ENCODE data around the gene KCNMA1.
"Not testable (repeated sequence)": the region's sequence is repeated elsewhere in the genome, so short reads cannot be mapped to it uniquely, and the experiment has no call there.

Gene KCNMA1

DNA sequence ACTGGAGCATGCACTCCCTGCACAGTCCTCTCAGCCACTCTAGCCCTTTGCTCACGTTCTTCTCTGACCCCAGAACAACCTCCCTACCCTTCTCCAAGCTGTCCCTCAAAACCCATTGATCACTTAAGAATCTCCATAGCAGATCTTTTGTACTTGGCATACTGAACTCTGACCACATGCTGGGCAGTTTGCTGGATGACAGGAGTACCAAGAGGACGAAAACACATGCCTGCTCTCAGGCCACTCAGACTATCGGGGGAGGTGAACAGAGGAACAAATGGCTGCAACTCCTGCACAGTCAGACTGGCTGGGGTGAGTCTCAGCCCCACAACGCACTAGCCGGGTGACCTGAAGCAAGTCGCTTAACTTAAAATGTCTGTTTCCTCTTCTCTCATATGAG is 52.7 kb downstream of the KCNMA1 start:
- no peak for DNase-seq (ENCODE audit: low spot score)
- Mint-ChIP-seq H3K27ac (no peak overlapping the region), H3K4me1 (ENCODE audit: low read depth) (peaks cover 10% of the 10 kb centered on the region), H3K36me3 (ENCODE audit: low read depth) (no peaks in the 10 kb centered on the region), H3K4me3 (no peak overlapping the region), H3K9me3 (no peaks in the 10 kb centered on the region), H3K27me3 (ENCODE audit: low read depth) (no peaks in the 10 kb centered on the region)

DNA sequence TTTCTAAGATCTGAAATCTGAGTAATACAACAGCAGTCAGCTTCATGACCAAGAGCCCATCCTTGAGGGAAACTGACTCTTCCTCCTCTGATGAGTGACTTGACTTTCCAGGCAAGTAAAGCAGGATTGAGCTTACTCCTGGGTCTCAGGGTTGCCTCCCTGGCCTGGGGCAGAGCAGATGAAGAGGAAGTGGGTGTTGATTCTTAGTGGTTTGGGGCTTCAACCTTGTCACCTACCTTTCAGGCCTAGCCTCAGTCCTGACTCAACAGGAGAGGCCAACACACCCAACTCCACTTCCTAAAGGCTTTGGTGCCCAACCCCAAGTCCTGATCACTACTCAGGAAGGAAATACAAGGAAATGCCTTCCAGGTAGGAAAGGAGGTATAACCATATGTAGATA is 54.1 kb downstream of the KCNMA1 start:
- Mint-ChIP-seq H3K27me3 (ENCODE audit: low read depth) (no peaks in the 10 kb centered on the region), H3K27ac (no peak overlapping the region), H3K4me1 (ENCODE audit: low read depth) (peaks cover 10% of the 10 kb centered on the region), H3K4me3 (no peak overlapping the region), H3K9me3 (no peaks in the 10 kb centered on the region), H3K36me3 (ENCODE audit: low read depth) (no peaks in the 10 kb centered on the region)
- no peak for DNase-seq (ENCODE audit: low spot score)

- Mint-ChIP-seq H3K4me1 (ENCODE audit: low read depth) (peaks cover 10% of the 10 kb centered on the region), H3K27me3 (ENCODE audit: low read depth) (no peaks in the 10 kb centered on the region), H3K9me3 (no peaks in the 10 kb centered on the region), H3K4me3 (no peak overlapping the region), H3K27ac (no peak overlapping the region), H3K36me3 (ENCODE audit: low read depth) (no peaks in the 10 kb centered on the region)
- DNase-seq (ENCODE audit: low spot score), result no peak
Observed at GRCh38 chr10:77582710-77583115, 54.9 kb downstream of the KCNMA1 start.

DNA sequence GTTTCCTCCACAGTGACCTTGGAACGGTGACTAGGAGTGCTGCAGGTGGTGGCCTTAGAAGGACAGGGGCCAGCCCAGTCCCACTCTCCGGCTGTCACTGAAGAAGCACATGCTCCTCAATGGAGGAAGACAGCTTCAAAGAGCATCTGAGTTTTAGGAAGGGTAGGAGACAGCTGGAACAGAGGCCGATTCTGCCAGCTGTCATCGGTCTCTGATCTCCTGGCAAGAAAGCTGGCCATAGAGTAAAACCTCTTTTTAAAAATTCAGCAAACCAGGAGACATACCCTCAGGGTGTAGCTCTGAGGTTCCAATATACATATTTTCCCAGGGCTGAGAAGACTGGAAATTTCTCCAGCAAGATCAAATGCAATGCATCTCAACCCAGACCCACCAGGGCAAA is 55.9 kb downstream of the KCNMA1 start:
- Mint-ChIP-seq H3K4me3 (no peak overlapping the region), H3K36me3 (ENCODE audit: low read depth) (no peaks in the 10 kb centered on the region), H3K4me1 (ENCODE audit: low read depth) (peaks cover 10% of the 10 kb centered on the region), H3K9me3 (no peaks in the 10 kb centered on the region), H3K27ac (no peak overlapping the region), H3K27me3 (ENCODE audit: low read depth) (no peaks in the 10 kb centered on the region)
- no peak for DNase-seq (ENCODE audit: low spot score)

GRCh38 chr10:77580482-77580881 is 57.1 kb downstream of the KCNMA1 start:
- no peak for DNase-seq (ENCODE audit: low spot score)
- Mint-ChIP-seq H3K9me3 (no peaks in the 10 kb centered on the region), H3K4me1 (ENCODE audit: low read depth) (peaks cover 10% of the 10 kb centered on the region), H3K36me3 (ENCODE audit: low read depth) (no peaks in the 10 kb centered on the region), H3K4me3 (no peak overlapping the region), H3K27ac (no peak overlapping the region), H3K27me3 (ENCODE audit: low read depth) (no peaks in the 10 kb centered on the region)

- H3K4me3 Mint-ChIP-seq, result no peak overlapping the region
- DNase-seq (ENCODE audit: low spot score), result no peak
Observed at GRCh38 chr10:77578583-77579227, 58.9 kb downstream of the KCNMA1 start.

GRCh38 chr10:77577666-77578229 is 59.9 kb downstream of the KCNMA1 start:
- Mint-ChIP-seq H3K4me1 (ENCODE audit: low read depth) (peaks cover 1% of the 10 kb centered on the region), H3K9me3 (no peaks in the 10 kb centered on the region), H3K27ac (no peak overlapping the region), H3K27me3 (ENCODE audit: low read depth) (peaks cover 2% of the 10 kb centered on the region), H3K4me3 (no peak overlapping the region), H3K36me3 (ENCODE audit: low read depth) (no peaks in the 10 kb centered on the region)
- no peak for DNase-seq (ENCODE audit: low spot score)

More at GRCh38 chr10:77578583-77579227, 58.9 kb downstream of the KCNMA1 start:
- Mint-ChIP-seq H3K27ac (no peak overlapping the region), H3K36me3 (ENCODE audit: low read depth) (no peaks in the 10 kb centered on the region), H3K9me3 (no peaks in the 10 kb centered on the region), H3K4me1 (ENCODE audit: low read depth) (peaks cover 9% of the 10 kb centered on the region), H3K27me3 (ENCODE audit: low read depth) (no peaks in the 10 kb centered on the region)

DNA sequence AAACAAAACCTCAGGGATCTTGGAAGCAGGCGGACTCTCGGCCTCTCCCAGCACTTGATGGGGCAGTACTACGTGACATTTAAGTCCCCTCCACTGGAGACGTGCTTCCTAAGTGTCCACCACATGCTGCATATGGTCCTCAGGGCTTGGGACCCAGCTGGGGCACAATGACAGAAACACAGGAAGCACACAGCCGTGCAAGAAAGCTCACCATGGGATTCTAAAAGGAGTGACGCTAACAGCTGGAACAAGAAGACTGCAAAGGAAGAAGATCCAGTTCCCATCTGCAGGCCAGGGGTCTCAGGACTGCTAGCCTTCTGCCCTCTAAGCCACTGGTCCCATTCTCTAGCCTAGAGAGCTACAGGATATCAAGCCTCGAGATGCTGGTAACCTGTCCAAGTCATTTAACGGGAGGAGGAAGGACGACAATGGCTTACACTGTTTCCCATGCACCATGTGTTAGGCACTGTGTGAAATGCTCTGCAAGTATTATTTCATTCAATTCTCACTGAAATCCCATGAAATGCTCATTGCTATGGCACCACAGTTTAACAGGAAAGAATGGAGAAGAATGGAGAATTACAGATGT is 61.1 kb downstream of the KCNMA1 start:
- Mint-ChIP-seq H3K4me3 (no peak overlapping the region), H3K27ac (no peak overlapping the region), H3K27me3 (ENCODE audit: low read depth) (peaks cover 2% of the 10 kb centered on the region), H3K36me3 (ENCODE audit: low read depth) (no peaks in the 10 kb centered on the region), H3K9me3 (no peaks in the 10 kb centered on the region), H3K4me1 (ENCODE audit: low read depth) (no peaks in the 10 kb centered on the region)
- DNase-seq (ENCODE audit: low spot score), result no peak

GRCh38 chr10:77576007-77576367 is 61.6 kb downstream of the KCNMA1 start:
- no peak for DNase-seq (ENCODE audit: low spot score)
- Mint-ChIP-seq H3K4me1 (ENCODE audit: low read depth) (no peaks in the 10 kb centered on the region), H3K4me3 (no peak overlapping the region), H3K27ac (no peak overlapping the region), H3K9me3 (no peaks in the 10 kb centered on the region), H3K36me3 (ENCODE audit: low read depth) (no peaks in the 10 kb centered on the region), H3K27me3 (ENCODE audit: low read depth) (peaks cover 2% of the 10 kb centered on the region)

DNA sequence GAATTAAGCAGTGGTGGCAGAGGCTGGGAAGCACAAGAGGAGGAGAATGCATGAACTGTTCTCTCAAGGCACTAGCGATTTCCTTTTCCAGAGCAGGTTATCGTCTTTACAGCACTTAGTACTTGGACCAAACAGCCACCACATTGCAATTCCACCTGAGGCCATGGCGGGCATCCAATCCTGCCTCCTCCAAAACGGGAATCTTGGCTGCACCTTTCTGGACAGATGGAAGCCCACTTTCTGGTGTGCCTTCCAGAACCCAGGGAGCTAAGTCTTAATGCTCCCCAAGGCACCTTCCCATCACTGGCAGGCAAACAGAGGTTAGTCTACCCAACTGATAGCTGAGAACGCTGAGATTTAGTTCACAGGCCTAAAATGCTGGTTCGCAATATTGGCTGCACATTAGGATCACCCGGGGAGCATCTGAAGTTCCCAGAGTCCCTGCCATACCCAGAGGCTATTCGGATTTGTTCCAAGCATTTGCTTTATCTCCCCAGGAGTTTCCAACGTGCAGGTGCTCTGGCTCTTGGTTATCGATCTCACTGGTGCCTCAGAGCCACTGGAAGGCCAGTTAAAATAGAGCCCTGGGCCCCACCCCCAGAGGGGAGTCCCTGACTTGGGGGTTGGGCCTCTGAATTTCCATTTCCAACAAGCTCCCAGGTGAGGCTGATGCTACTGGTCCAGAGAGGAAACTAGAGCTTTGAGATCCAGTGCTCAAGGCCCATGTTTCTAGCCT is 62.2 kb downstream of the KCNMA1 start:
- Mint-ChIP-seq H3K36me3 (ENCODE audit: low read depth) (no peaks in the 10 kb centered on the region), H3K9me3 (no peaks in the 10 kb centered on the region), H3K27ac (no peak overlapping the region), H3K27me3 (ENCODE audit: low read depth) (peaks cover 2% of the 10 kb centered on the region), H3K4me3 (no peak overlapping the region), H3K4me1 (ENCODE audit: low read depth) (no peaks in the 10 kb centered on the region)
- no peak for DNase-seq (ENCODE audit: low spot score)

DNA sequence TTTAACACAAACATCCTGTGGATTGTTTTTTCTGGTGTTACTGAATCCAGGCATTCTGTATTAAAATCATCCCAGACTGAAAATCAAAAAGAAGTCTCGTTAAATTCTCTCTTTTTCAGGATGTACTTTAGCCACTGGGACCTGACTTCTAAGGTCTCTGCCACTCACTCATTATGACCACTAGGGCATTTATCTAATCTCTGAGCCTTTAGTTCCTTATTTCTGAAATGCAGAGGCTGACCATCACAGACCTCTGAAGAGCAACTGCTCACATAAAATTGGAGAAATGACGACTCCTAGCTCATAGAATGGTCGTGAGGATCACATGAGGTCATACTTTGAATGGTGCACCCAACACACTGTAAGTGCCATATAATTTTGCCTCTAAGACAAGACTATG is 63.2 kb downstream of the KCNMA1 start:
- no peak for DNase-seq (ENCODE audit: low spot score)
- Mint-ChIP-seq H3K4me3 (no peak overlapping the region), H3K9me3 (no peaks in the 10 kb centered on the region), H3K4me1 (ENCODE audit: low read depth) (no peaks in the 10 kb centered on the region), H3K36me3 (ENCODE audit: low read depth) (no peaks in the 10 kb centered on the region), H3K27me3 (ENCODE audit: low read depth) (peaks cover 2% of the 10 kb centered on the region), H3K27ac (no peak overlapping the region)

DNA sequence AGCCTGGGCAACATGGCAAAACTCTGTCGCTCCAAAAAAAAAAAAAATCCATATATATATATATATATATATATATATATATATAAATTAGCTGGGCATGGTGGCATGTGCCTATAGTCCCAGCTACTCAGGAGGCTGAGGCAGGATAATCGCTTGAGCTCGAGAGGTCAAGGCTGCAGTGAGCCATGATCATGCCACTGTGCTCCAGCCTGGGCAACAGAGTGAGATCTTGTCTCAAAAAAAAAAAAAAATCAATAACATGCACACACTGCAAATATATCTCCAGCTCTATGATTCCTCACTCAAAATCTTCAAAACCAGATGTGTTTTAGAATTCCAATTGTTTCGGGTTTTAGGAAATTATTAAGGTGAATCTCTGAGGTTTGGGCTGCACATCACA is 65.1 kb downstream of the KCNMA1 start:
- not testable (repeated sequence) for H3K27me3 Mint-ChIP-seq (ENCODE audit: low read depth); H3K4me1 Mint-ChIP-seq (ENCODE audit: low read depth); H3K9me3 Mint-ChIP-seq; DNase-seq (ENCODE audit: low spot score); H3K27ac Mint-ChIP-seq; H3K36me3 Mint-ChIP-seq (ENCODE audit: low read depth); H3K4me3 Mint-ChIP-seq

DNA sequence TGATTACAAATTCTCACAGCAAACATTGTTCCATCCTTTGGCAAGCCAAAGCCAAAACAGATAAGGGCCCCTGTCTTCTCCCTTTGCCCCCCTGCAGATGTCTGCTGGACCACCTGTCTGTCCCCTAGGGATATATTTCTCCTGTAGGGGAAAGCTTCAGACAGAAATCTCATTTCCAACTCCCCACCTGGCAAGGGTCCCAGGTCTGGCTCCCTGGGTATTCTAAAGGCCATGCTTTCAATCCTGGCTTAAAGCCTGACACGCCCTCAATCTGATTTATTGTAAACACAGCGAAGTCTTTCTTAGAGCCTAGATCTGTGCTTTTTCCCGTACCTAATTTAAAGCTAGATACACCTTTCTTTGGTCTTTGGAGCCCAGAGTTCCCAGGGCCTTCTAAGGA is 66.1 kb downstream of the KCNMA1 start:
- DNase-seq (ENCODE audit: low spot score), result no peak
- H3K36me3 Mint-ChIP-seq (ENCODE audit: low read depth), result no peaks in the 10 kb centered on the region
- H3K4me3 Mint-ChIP-seq, result no peak overlapping the region
- H3K4me1 Mint-ChIP-seq (ENCODE audit: low read depth), result no peaks in the 10 kb centered on the region
- peaks cover 4% of the 10 kb centered on the region for H3K27me3 Mint-ChIP-seq (ENCODE audit: low read depth)
- no peaks in the 10 kb centered on the region for H3K9me3 Mint-ChIP-seq
- no peak overlapping the region for H3K27ac Mint-ChIP-seq

DNA sequence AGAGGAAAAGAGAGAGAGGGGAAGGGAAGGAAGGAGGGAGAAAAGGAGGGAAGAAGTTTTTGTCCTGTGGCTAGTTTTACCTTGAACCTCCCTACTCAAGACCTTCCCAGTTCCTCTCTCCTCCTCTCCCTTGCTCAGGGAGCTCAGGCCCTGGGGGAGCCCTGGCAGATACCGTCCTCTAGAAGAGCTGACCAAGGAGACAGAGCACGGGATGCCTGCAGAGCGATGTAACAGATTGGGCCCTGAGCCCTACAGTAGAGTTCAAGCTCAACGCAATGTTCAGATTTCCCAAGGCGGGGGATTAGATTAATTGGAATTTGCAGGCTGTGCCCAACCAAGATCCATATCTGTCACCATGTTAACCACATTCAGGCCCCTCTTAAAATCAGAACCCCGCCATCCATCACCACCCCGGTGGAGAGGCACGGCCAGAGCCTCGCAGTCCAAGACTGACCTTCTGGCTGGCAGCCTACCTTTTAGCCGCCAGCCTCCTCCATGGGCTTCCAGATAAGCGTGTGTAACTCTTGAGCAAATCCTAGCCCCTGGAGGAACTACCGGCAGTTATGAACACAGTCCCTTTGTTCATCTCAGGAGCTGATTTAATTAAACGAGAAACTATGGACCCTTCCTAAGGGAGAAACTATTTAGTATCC is 70.6 kb downstream of the KCNMA1 start:
- Mint-ChIP-seq H3K27me3 (ENCODE audit: low read depth) (peaks cover 14% of the 10 kb centered on the region), H3K9me3 (no peaks in the 10 kb centered on the region), H3K36me3 (ENCODE audit: low read depth) (no peaks in the 10 kb centered on the region), H3K4me3 (no peak overlapping the region), H3K27ac (no peak overlapping the region), H3K4me1 (ENCODE audit: low read depth) (peaks cover 1% of the 10 kb centered on the region)
- no peak for DNase-seq (ENCODE audit: low spot score)

Data from T-helper 2 cell treated with Interferon-gamma antibody and Interleukin-4, amounts not matched to agents 5 μg/mL and 100 μg/mL, for 36 hours (primary cell).